ENCODE data around the gene SEZ6L. TPM values are rescaled to one million over a fixed set of nuclear protein-coding genes. Genes with fewer than 3 reads are reported as not detected.

SEZ6L gene
- total RNA-seq, 1 donor from 2014 or later: 2.3 TPM

- H3K4me1 ChIP-seq (ENCODE audit: insufficient read depth, low read length): no peaks in the 10 kb centered on the region
- Mint-ChIP-seq H3K27me3 (ENCODE audit: low read depth, unreplicated experiment) (peaks cover 70% of the 10 kb centered on the region), H3K9me3 (ENCODE audit: unreplicated experiment) (peaks cover 1% of the 10 kb centered on the region), H3K4me3 (ENCODE audit: unreplicated experiment) (no peak overlapping the region), H3K36me3 (ENCODE audit: low read depth, unreplicated experiment) (no peaks in the 10 kb centered on the region), H3K4me1 (ENCODE audit: low read depth, unreplicated experiment) (no peaks in the 10 kb centered on the region), H3K27ac (ENCODE audit: unreplicated experiment) (no peak overlapping the region)
- H3K27me3 ChIP-seq (ENCODE audit: insufficient read depth, low read length): peaks cover 3% of the 10 kb centered on the region
- no peak overlapping the region for H3K27ac ChIP-seq (ENCODE audit: low read depth, low read length)
- no peak overlapping the region for H3K4me3 ChIP-seq (ENCODE audit: insufficient read depth, low read depth, low read length)
- FAIRE-seq: no peak
- DNase-seq (ENCODE audit: low read depth): no peak
- TF ChIP-seq EZH2 (IDR thresholded peaks at IDR 0.05; ENCODE audit: insufficient read depth, low read length) (no peak), CTCF (IDR thresholded peaks at IDR 0.05; ENCODE audit: insufficient read depth, low read depth, low read length) (no peak)
- no peaks in the 10 kb centered on the region for H3K36me3 ChIP-seq (ENCODE audit: insufficient read depth, low read length)
- no peak overlapping the region for H3K4me2 ChIP-seq (ENCODE audit: low read length)
- H3K9me3 ChIP-seq (ENCODE audit: insufficient read depth, low read depth, low read length): no peaks in the 10 kb centered on the region
- no peaks in the 10 kb centered on the region for H3K79me2 ChIP-seq (ENCODE audit: insufficient read depth, low read length)
- H4K20me1 ChIP-seq (ENCODE audit: insufficient read depth, low read length): no peaks in the 10 kb centered on the region
- no peak overlapping the region for H2AFZ ChIP-seq (ENCODE audit: low read depth, low read length)
- H3K9ac ChIP-seq (ENCODE audit: low read length): no peak overlapping the region
These were observed 72.1 kb downstream of the SEZ6L start for GRCh38 chr22:26241361-26241760.

- FAIRE-seq (no peak), DNase-seq (ENCODE audit: low read depth) (no peak)
- no peaks in the 10 kb centered on the region for H3K79me2 ChIP-seq (ENCODE audit: insufficient read depth, low read length)
- H3K9me3 ChIP-seq (ENCODE audit: insufficient read depth, low read depth, low read length): no peaks in the 10 kb centered on the region
- H3K9ac ChIP-seq (ENCODE audit: low read length): no peak overlapping the region
- no peak overlapping the region for H2AFZ ChIP-seq (ENCODE audit: low read depth, low read length)
- no peaks in the 10 kb centered on the region for H3K36me3 ChIP-seq (ENCODE audit: insufficient read depth, low read length)
- H3K27me3 Mint-ChIP-seq (ENCODE audit: low read depth, unreplicated experiment): peaks cover 77% of the 10 kb centered on the region
- TF ChIP-seq EZH2 (IDR thresholded peaks at IDR 0.05; ENCODE audit: insufficient read depth, low read length): no peak
- no peak for TF ChIP-seq CTCF (IDR thresholded peaks at IDR 0.05; ENCODE audit: insufficient read depth, low read depth, low read length)
- no peaks in the 10 kb centered on the region for H3K4me1 Mint-ChIP-seq (ENCODE audit: low read depth, unreplicated experiment)
- H3K36me3 Mint-ChIP-seq (ENCODE audit: low read depth, unreplicated experiment): no peaks in the 10 kb centered on the region
- no peak overlapping the region for H3K4me3 Mint-ChIP-seq (ENCODE audit: unreplicated experiment)
- H3K4me3 ChIP-seq (ENCODE audit: insufficient read depth, low read depth, low read length): no peak overlapping the region
- no peak overlapping the region for H3K4me2 ChIP-seq (ENCODE audit: low read length)
- H3K27ac Mint-ChIP-seq (ENCODE audit: unreplicated experiment): no peak overlapping the region
- H3K9me3 Mint-ChIP-seq (ENCODE audit: unreplicated experiment): peaks cover 1% of the 10 kb centered on the region
- H3K27me3 ChIP-seq (ENCODE audit: insufficient read depth, low read length): peaks cover 3% of the 10 kb centered on the region
- H3K27ac ChIP-seq (ENCODE audit: low read depth, low read length): no peak overlapping the region
- no peaks in the 10 kb centered on the region for H3K4me1 ChIP-seq (ENCODE audit: insufficient read depth, low read length)
- no peaks in the 10 kb centered on the region for H4K20me1 ChIP-seq (ENCODE audit: insufficient read depth, low read length)
These were observed 75.7 kb downstream of the SEZ6L start for GRCh38 chr22:26245001-26245400.

GRCh38 chr22:26246552-26246951 is 77.3 kb downstream of the SEZ6L start:
- Histone ChIP-seq H3K4me1 (ENCODE audit: insufficient read depth, low read length) (no peaks in the 10 kb centered on the region), H2AFZ (ENCODE audit: low read depth, low read length) (no peak overlapping the region), H3K27ac (ENCODE audit: low read depth, low read length) (no peak overlapping the region), H3K9me3 (ENCODE audit: insufficient read depth, low read depth, low read length) (no peaks in the 10 kb centered on the region), H3K9ac (ENCODE audit: low read length) (no peak overlapping the region), H3K4me3 (ENCODE audit: insufficient read depth, low read depth, low read length) (no peak overlapping the region), H4K20me1 (ENCODE audit: insufficient read depth, low read length) (no peaks in the 10 kb centered on the region), H3K79me2 (ENCODE audit: insufficient read depth, low read length) (no peaks in the 10 kb centered on the region), H3K4me2 (ENCODE audit: low read length) (no peak overlapping the region), H3K27me3 (ENCODE audit: insufficient read depth, low read length) (peaks cover 3% of the 10 kb centered on the region), H3K36me3 (ENCODE audit: insufficient read depth, low read length) (no peaks in the 10 kb centered on the region)
- TF ChIP-seq EZH2 (IDR thresholded peaks at IDR 0.05; ENCODE audit: insufficient read depth, low read length) (no peak), CTCF (IDR thresholded peaks at IDR 0.05; ENCODE audit: insufficient read depth, low read depth, low read length) (no peak)
- Mint-ChIP-seq H3K4me1 (ENCODE audit: low read depth, unreplicated experiment) (no peaks in the 10 kb centered on the region), H3K36me3 (ENCODE audit: low read depth, unreplicated experiment) (no peaks in the 10 kb centered on the region), H3K27me3 (ENCODE audit: low read depth, unreplicated experiment) (peaks cover 69% of the 10 kb centered on the region), H3K27ac (ENCODE audit: unreplicated experiment) (no peak overlapping the region), H3K9me3 (ENCODE audit: unreplicated experiment) (peaks cover 1% of the 10 kb centered on the region), H3K4me3 (ENCODE audit: unreplicated experiment) (no peak overlapping the region)
- FAIRE-seq (no peak), DNase-seq (ENCODE audit: low read depth) (no peak)
